ENCODE data around the gene PLEKHG7.

PLEKHG7 gene

GRCh38 chr12:92735131-92735721, 32.4 kb downstream of the PLEKHG7 start:
- TF ChIP-seq BACH2 (CRISPR knock-in tag; IDR thresholded peaks at IDR 0.05; ENCODE audit: borderline replicate concordance) (no peak), CREB5 (CRISPR knock-in tag; IDR thresholded peaks at IDR 0.05; ENCODE audit: low read depth) (no peak), TSHZ2 (CRISPR knock-in tag; IDR thresholded peaks at IDR 0.05) (no peak), ZC3H10 (CRISPR knock-in tag; IDR thresholded peaks at IDR 0.05) (no peak), TOX (CRISPR knock-in tag; IDR thresholded peaks at IDR 0.05; ENCODE audit: borderline replicate concordance) (no peak), ZNF70 (CRISPR knock-in tag; IDR thresholded peaks at IDR 0.05) (no peak), TCF4 (CRISPR knock-in tag; IDR thresholded peaks at IDR 0.05; ENCODE audit: borderline replicate concordance) (no peak), ESRRG (CRISPR knock-in tag; IDR thresholded peaks at IDR 0.05) (no peak), ZNF565 (CRISPR knock-in tag; conservative IDR thresholded peaks at IDR 0.05; ENCODE audit: low read depth) (no peak), OSR1 (CRISPR knock-in tag; IDR thresholded peaks at IDR 0.05) (no peak), ZFP30 (CRISPR knock-in tag; IDR thresholded peaks at IDR 0.05) (no peak), CSRNP3 (CRISPR knock-in tag; IDR thresholded peaks at IDR 0.05) (no peak), PATZ1 (CRISPR knock-in tag; IDR thresholded peaks at IDR 0.05; ENCODE audit: borderline replicate concordance) (no peak), RARB (CRISPR knock-in tag; IDR thresholded peaks at IDR 0.05) (no peak), ARNTL (CRISPR knock-in tag; IDR thresholded peaks at IDR 0.05; ENCODE audit: borderline replicate concordance, low read depth) (no peak), ZNF8 (CRISPR knock-in tag; IDR thresholded peaks at IDR 0.05) (no peak), SNAI2 (CRISPR knock-in tag; IDR thresholded peaks at IDR 0.05) (no peak), POU6F1 (CRISPR knock-in tag; IDR thresholded peaks at IDR 0.05; ENCODE audit: borderline replicate concordance, low read depth) (no peak), PPARA (CRISPR knock-in tag; IDR thresholded peaks at IDR 0.05; ENCODE audit: borderline replicate concordance) (no peak)
- peak; percentile 86 for ATAC-seq

- no peak for TF ChIP-seq ZNF70 (CRISPR knock-in tag; IDR thresholded peaks at IDR 0.05)
- TF ChIP-seq ISL1 (CRISPR knock-in tag; IDR thresholded peaks at IDR 0.05) = no peak
- TF ChIP-seq PATZ1 (CRISPR knock-in tag; IDR thresholded peaks at IDR 0.05; ENCODE audit: borderline replicate concordance) = no peak
- TF ChIP-seq TCF4 (CRISPR knock-in tag; IDR thresholded peaks at IDR 0.05; ENCODE audit: borderline replicate concordance) = no peak
- no peak for TF ChIP-seq CSDC2 (CRISPR knock-in tag; IDR thresholded peaks at IDR 0.05)
- no peak for TF ChIP-seq PPARA (CRISPR knock-in tag; IDR thresholded peaks at IDR 0.05; ENCODE audit: borderline replicate concordance)
- ATAC-seq = no peak
Observed at GRCh38 chr12:92736605-92737004, 33.8 kb downstream of the PLEKHG7 start.
